Thyroid gland (tissue), 4 donors: ENCODE data around the gene CLEC2A.
A peak's percentile ranks its signal among the peaks of the same experiment; 100 is the strongest.

Experiments
- POLR2A ChIP-seq, 2 donors: fragments of 450-650 bp; IDR thresholded peaks; one replicate each; pipeline ENCODE4 v1.6.1; 2017; ENCODE audit warnings: antibody characterized with exemption in 2 of 2, mild to moderate bottlenecking in 2 of 2, moderate library complexity in 1 of 2
- TF ChIP-seq, protein P1 (sequence below), 6 experiments: fragments of 200-600 bp in 3 of 6; fragments of 450-650 bp in 3 of 6; sonication (generic) in 3 of 6; IDR thresholded peaks; one replicate each; pipeline ENCODE4 v1.5.1; 2016 to 2019; ENCODE audit warnings: antibody characterized with exemption in 6 of 6, mild to moderate bottlenecking in 2 of 6, inconsistent platforms in 1 of 6, moderate library complexity in 1 of 6

- TF ChIP-seq, protein P1, sequence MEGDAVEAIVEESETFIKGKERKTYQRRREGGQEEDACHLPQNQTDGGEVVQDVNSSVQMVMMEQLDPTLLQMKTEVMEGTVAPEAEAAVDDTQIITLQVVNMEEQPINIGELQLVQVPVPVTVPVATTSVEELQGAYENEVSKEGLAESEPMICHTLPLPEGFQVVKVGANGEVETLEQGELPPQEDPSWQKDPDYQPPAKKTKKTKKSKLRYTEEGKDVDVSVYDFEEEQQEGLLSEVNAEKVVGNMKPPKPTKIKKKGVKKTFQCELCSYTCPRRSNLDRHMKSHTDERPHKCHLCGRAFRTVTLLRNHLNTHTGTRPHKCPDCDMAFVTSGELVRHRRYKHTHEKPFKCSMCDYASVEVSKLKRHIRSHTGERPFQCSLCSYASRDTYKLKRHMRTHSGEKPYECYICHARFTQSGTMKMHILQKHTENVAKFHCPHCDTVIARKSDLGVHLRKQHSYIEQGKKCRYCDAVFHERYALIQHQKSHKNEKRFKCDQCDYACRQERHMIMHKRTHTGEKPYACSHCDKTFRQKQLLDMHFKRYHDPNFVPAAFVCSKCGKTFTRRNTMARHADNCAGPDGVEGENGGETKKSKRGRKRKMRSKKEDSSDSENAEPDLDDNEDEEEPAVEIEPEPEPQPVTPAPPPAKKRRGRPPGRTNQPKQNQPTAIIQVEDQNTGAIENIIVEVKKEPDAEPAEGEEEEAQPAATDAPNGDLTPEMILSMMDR (IDR thresholded peaks at IDR 0.05): no peak
- TF ChIP-seq POLR2A (IDR thresholded peaks at IDR 0.05): peak in 1 of 2 donors; percentile 6
These were observed 11.1 kb upstream of the CLEC2A start for GRCh38 chr12:9943240-9943639.
